GM18520 (cell line): ENCODE measurements around the gene ARHGEF37.

Experiments used
- ATAC-seq: cut with Tn5 transposase; IDR thresholded peaks from one replicate; pipeline ENCODE4 v1.9.1; 2021; ENCODE audit not compliant: unreplicated experiment

ARHGEF37 gene

DNA sequence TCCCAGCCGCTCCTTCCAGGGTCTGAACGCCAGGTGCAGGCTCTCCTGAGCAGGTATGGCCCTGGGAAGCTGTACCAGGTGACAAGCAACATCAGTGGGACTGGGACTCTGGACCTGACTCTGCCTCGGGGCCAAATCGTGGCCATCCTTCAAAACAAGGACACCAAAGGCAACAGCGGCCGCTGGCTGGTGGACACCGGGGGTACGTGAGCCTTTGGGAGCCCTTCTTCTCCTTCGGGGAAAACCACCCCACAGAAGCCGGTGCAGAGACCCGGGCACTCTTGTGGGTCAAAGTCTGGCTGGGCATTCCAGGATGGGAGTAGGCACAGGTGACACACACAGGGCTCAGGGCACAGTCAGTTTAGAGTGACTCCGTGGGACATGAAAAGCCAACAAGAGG is 45.8 kb downstream of the ARHGEF37 start:
- ATAC-seq = no peak

DNA sequence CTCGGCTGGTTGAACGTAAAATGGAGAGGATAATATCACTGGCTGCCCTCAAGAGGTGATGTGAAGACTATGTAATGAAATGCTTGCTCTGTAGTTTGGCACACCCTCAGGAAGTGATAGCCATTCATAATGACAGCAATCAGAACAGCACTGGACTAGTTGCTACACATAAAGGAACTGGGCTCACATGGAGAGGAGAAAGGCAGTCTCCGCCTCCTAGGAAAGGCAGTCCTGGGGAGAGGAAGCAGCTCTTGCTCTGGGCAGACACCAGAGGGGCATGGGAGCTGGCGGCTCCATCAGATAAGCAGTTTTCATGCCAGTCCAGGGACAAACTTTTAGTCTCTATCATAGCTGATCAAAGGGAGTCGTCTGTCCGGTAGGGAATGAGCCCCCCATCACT is 46.9 kb downstream of the ARHGEF37 start:
- ATAC-seq = no peak

GRCh38 chr5:149628846-149629388 is 47.6 kb downstream of the ARHGEF37 start:
- no peak for ATAC-seq

GRCh38 chr5:149629421-149629820 is 48.1 kb downstream of the ARHGEF37 start:
- ATAC-seq = no peak

GRCh38 chr5:149630337-149630736 is 49.0 kb downstream of the ARHGEF37 start:
- no peak for ATAC-seq

DNA sequence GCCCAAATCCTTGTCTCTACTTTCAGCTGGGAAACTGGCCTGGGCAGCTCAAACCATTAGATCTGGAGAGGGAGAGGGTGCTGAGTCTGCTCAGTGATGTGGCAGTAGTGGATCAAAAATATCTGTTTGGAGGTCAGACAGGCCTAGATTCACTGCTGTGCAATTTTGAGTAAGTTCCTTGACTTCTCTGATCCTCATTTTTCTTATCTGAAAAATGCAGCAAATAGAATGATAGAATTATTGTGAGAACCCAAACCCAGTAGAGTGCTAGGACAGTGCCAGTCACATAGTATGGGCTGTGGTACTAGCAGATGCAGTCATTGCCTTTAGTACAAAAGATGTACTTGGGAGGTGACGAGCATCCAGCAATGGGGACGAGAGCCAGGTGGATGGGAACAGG is 50.2 kb downstream of the ARHGEF37 start:
- no peak for ATAC-seq

- ATAC-seq = no peak
Measured at GRCh38 chr5:149632311-149633251, 51.3 kb downstream of the ARHGEF37 start.

DNA sequence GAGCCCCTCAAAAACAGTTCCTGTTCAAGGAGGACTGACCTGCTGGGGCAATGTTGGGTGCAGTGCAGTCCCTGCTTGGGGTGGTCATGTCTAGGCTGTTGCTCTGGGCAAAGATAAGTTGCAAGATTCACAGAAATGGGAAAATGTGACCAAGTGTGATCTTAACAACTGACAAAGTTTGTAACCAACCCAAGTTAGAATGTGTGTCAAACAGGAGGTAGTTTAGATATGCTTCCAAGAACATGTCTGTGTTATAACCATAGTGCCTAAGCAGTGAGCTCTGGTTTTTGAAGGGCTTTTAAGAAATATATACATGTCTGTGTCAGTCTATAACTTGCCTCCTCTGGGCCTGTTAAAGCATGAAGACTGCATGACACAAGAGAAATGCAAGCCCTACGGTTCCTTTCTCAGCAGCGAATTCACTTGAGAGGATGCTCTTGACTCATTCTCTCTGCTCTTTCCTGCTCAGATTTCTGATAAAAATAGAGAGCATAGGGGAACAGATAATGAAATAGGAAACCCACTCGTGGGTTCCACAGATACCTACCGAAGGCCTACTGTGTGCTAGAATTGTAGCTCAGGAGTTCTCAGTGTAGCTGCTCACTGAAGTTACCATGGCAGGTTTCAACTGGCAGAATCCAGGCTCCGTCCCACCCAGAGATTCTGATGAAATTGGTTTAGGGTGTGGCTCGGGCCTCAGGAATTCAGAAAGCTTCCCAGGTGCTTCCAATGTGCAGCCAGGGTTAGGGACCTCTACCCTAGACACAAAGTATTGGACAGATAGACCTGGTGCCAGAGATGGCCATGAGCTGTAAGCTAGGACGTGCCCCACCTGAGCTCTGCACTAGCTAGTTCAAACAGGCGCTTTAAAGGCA is 52.4 kb downstream of the ARHGEF37 start:
- ATAC-seq = no peak

GRCh38 chr5:149635394-149635793 is 54.1 kb downstream of the ARHGEF37 start:
- no peak for ATAC-seq

- ATAC-seq = no peak
Measured at GRCh38 chr5:149636191-149636860, 55.0 kb downstream of the ARHGEF37 start.

DNA sequence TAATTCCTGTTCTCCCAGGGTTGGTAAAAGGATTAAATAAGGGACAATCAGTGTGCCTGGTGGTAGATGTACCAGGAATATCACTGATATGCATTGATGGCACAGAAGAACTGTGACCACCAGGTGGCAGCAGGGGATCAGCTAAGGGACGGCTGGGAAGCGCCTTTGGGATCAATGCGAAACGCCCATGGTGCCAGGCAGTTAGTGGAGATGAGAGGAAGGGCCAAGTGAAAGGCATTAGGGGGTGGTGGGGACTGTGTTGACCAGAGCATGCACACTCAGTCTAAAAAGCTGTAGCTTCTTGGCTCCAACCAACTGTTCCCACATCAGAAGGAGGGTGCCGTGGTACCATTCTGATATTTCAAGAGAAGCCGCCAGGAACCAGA is 55.6 kb downstream of the ARHGEF37 start:
- no peak for ATAC-seq

GRCh38 chr5:149638136-149638535 is 56.8 kb downstream of the ARHGEF37 start:
- ATAC-seq = no peak

GRCh38 chr5:149638546-149639241 is 57.4 kb downstream of the ARHGEF37 start:
- no peak for ATAC-seq

GRCh38 chr5:149639737-149640136 is 58.4 kb downstream of the ARHGEF37 start:
- no peak for ATAC-seq

GRCh38 chr5:149640350-149640999 is 59.2 kb downstream of the ARHGEF37 start:
- no peak for ATAC-seq

GRCh38 chr5:149641000-149641576 is 59.8 kb downstream of the ARHGEF37 start:
- ATAC-seq = no peak

DNA sequence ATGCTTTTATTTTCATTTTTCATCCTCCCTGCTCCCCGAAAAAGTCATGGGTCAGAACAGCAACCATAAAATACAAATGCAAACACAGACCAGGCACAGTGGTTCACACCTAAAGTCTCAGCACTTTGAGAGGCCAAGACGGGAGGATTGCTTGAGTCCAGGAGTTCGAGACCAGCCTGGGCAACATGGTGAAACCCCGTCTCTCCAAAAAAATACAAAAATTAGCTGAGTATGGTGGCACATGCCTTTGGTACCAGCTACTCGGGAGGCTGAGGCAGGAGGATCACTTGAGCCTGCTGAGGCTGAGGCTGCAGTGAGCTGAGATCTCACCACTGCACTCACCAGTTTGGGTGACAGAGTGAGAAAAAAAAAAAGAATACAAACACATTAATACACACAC is 60.3 kb downstream of the ARHGEF37 start:
- ATAC-seq = no peak

GRCh38 chr5:149643781-149644180 is 62.5 kb downstream of the ARHGEF37 start:
- no peak for ATAC-seq

DNA sequence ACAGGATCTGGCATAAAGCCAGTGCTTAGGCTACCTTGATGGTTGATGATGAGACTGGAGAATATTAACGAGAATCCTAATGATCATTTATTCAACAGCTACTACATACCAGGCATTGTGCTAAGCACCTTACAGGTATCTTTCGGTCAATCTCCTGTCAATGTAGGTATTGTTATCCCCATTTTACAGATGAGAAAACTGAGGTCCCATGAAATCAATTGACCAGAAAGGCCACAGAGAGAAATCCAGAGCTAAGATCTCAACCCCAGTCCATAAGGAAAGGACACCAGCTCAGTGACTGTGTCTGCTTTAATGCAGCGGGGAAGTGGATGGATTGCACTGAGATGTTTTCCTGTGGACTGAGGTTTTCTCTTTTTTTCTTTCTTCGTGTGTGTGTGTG is 63.3 kb downstream of the ARHGEF37 start:
- ATAC-seq = no peak

DNA sequence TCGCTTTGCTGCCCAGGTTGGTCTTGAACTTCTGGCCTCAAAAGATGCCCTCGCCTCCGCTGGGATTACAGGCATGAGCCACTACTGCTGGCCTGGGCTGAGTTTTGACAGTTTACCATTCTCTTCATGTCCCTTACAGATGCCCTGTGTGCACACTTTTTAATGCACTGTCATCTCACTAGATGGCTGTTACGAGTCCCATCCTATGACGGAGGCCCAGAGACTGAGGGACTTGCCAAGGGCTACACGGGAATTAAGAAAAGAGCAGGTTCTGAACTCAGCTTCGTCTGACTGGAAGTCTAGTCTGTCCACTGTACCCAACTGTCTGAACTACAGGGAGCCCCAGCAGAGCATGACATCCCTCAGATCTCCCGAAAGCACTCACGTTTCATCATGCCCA is 63.9 kb downstream of the ARHGEF37 start:
- ATAC-seq = no peak
